Measurements from ENCODE around the gene CEACAM18.

DNA sequence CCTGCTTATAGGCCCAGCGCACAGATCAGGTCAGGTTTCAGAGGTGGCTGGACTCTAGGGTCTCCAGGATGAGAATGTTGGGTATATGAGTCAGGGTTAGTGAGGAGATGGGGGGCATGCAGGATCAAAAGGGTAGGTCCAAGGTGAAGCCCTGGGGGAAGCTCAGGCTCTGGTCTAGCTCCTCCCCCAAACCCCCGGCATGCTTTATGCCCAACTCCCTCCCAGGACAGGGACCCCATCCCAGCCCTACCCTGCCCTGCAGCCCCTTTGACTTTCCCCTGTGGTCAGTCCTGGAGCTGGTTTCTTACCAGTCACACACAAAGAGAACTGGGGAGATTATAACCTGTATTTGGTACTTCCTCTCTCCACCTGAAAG, 9.8 kb upstream of the CEACAM18 start:
- TF ChIP-seq, protein P1, sequence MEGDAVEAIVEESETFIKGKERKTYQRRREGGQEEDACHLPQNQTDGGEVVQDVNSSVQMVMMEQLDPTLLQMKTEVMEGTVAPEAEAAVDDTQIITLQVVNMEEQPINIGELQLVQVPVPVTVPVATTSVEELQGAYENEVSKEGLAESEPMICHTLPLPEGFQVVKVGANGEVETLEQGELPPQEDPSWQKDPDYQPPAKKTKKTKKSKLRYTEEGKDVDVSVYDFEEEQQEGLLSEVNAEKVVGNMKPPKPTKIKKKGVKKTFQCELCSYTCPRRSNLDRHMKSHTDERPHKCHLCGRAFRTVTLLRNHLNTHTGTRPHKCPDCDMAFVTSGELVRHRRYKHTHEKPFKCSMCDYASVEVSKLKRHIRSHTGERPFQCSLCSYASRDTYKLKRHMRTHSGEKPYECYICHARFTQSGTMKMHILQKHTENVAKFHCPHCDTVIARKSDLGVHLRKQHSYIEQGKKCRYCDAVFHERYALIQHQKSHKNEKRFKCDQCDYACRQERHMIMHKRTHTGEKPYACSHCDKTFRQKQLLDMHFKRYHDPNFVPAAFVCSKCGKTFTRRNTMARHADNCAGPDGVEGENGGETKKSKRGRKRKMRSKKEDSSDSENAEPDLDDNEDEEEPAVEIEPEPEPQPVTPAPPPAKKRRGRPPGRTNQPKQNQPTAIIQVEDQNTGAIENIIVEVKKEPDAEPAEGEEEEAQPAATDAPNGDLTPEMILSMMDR (IDR thresholded peaks at IDR 0.05; ENCODE audit: low read length): no peak
- no peak for TF ChIP-seq EZH2 (IDR thresholded peaks at IDR 0.05; ENCODE audit: borderline replicate concordance, low read length)
